HL-60 (cell line): Measurements from ENCODE around the gene FNDC3B.

Experiments
- GABPA ChIP-seq: IDR thresholded peaks from 2 replicates; pipeline ENCODE4 v1.6.1; 2012; ENCODE audit warnings: low read depth
- POLR2AphosphoS5 ChIP-seq: IDR thresholded peaks from 2 replicates; pipeline ENCODE4 v1.6.1; 2012; ENCODE audit warnings: low read depth
- REST ChIP-seq: IDR thresholded peaks from 2 replicates; pipeline ENCODE4 v1.6.1; 2012; ENCODE audit warnings: low read depth; ENCODE audit not compliant: insufficient replicate concordance
- TF ChIP-seq, protein P1 (sequence below): IDR thresholded peaks from one replicate; pipeline ENCODE4 v1.5.1; 2011; ENCODE audit warnings: low read length, control low read depth, inconsistent platforms; ENCODE audit not compliant: insufficient read depth

- TF ChIP-seq POLR2AphosphoS5, result no peak
- TF ChIP-seq, protein P1, sequence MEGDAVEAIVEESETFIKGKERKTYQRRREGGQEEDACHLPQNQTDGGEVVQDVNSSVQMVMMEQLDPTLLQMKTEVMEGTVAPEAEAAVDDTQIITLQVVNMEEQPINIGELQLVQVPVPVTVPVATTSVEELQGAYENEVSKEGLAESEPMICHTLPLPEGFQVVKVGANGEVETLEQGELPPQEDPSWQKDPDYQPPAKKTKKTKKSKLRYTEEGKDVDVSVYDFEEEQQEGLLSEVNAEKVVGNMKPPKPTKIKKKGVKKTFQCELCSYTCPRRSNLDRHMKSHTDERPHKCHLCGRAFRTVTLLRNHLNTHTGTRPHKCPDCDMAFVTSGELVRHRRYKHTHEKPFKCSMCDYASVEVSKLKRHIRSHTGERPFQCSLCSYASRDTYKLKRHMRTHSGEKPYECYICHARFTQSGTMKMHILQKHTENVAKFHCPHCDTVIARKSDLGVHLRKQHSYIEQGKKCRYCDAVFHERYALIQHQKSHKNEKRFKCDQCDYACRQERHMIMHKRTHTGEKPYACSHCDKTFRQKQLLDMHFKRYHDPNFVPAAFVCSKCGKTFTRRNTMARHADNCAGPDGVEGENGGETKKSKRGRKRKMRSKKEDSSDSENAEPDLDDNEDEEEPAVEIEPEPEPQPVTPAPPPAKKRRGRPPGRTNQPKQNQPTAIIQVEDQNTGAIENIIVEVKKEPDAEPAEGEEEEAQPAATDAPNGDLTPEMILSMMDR, result no peak
- no peak for TF ChIP-seq GABPA
- TF ChIP-seq REST, result no peak
These were observed 9.2 kb downstream of the FNDC3B start for GRCh38 chr3:172048599-172048998.
